ENCODE measurements around the gene NMRK2. TPM values are rescaled to one million over a fixed set of nuclear protein-coding genes. Genes with fewer than 3 reads are reported as not detected.

The NMRK2 gene
- total and polyA plus RNA-seq, 2 of the 13 experiments (the other 11 are each of a cell fraction or from before 2014, with no cell fraction given) = not detected

DNA sequence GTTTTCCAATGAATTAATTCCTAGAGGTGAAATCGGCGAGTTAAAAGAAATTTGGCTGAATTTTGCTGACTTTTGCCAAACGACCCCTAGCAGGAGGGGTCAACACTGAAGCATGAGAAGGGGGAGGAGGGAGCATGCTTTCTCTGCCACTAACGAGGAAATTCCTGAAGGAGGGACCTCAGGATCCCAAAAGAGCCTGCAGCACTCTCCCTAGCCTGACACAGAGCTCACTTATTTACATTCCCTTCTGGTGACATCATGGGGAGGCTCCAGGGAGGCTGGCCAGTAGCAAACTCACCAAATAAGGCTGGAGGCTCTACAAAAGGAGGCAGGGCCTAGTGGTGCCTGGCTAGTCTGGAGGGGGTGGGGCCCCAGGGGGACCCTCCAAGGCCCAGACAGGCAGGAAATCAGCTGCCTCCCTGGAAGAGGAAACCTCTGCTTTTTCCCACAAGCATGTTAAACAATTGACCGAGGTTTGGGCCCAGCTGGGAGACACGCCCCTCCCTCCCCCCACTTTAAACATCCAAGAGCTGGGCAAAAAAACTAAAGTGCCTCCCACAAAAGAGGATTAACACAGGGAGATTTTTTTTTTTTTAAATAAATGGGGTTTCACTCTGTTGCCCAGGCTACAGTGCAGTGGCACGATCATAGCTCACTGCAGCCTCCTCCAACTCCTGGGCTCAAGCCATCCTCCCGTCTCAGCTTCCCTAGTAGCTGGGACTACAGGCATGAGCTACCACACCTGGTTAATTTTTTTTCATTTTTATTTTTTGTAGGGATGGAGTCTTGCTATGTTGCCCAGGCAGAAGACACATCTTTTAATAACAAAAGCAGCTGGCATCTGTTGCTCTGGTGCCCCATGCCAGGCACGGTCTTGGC is 35.9 kb downstream of the NMRK2 start (continued):
- TF ChIP-seq, protein P1, sequence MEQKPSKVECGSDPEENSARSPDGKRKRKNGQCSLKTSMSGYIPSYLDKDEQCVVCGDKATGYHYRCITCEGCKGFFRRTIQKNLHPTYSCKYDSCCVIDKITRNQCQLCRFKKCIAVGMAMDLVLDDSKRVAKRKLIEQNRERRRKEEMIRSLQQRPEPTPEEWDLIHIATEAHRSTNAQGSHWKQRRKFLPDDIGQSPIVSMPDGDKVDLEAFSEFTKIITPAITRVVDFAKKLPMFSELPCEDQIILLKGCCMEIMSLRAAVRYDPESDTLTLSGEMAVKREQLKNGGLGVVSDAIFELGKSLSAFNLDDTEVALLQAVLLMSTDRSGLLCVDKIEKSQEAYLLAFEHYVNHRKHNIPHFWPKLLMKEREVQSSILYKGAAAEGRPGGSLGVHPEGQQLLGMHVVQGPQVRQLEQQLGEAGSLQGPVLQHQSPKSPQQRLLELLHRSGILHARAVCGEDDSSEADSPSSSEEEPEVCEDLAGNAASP (CRISPR knock-in tag; IDR thresholded peaks at IDR 0.05; ENCODE audit: borderline replicate concordance) = 0 out of 2 replicates have a peak, but pooled peaks have one; percentile 14
- TF ChIP-seq EP300 (IDR thresholded peaks at IDR 0.05; ENCODE audit: low read depth in 2 of 2, low read length in 2 of 2) (no peak), EP300 (CRISPR knock-in tag; IDR thresholded peaks at IDR 0.05; ENCODE audit: borderline replicate concordance) (peak; percentile 59; the same call in 1 of the 2 replicates), PHB2 (IDR thresholded peaks at IDR 0.05; ENCODE audit: partially characterized antibody) (no peak), REL (CRISPR knock-in tag; conservative IDR thresholded peaks at IDR 0.05) (no peak), POLR2A (IDR thresholded peaks at IDR 0.05; ENCODE audit: insufficient read depth in 1 of 2, low read depth in 2 of 2, low read length in 2 of 2) (peak in 1 of 2 experiments; percentile 53; a peak in 2 of 4 replicates), ZFP36L2 (CRISPR knock-in tag; IDR thresholded peaks at IDR 0.05) (no peak), ZNF232 (CRISPR knock-in tag; IDR thresholded peaks at IDR 0.05; ENCODE audit: borderline replicate concordance) (no peak), ZNF746 (CRISPR knock-in tag; IDR thresholded peaks at IDR 0.05) (no peak), KAT8 (CRISPR knock-in tag; IDR thresholded peaks at IDR 0.05) (0 out of 2 replicates have a peak, but pooled peaks have one; percentile 31), SAP130 (CRISPR knock-in tag; IDR thresholded peaks at IDR 0.05; ENCODE audit: low read depth) (peak; percentile 87), ZNF333 (CRISPR knock-in tag; IDR thresholded peaks at IDR 0.05; ENCODE audit: borderline replicate concordance) (no peak), FOXA1 (IDR thresholded peaks at IDR 0.05) (no peak), FOXA1 (CRISPR knock-in tag; IDR thresholded peaks at IDR 0.05) (peak; percentile 96), ZBTB20 (CRISPR knock-in tag; IDR thresholded peaks at IDR 0.05; ENCODE audit: borderline replicate concordance, low read depth) (no peak), SOX5 (CRISPR knock-in tag; IDR thresholded peaks at IDR 0.05; ENCODE audit: borderline replicate concordance) (peak; percentile 29; the same call in 1 of the 2 replicates), HDAC1 (CRISPR knock-in tag; IDR thresholded peaks at IDR 0.05) (peak; percentile 53), HCFC1 (IDR thresholded peaks at IDR 0.05; ENCODE audit: low read depth, low read length) (no peak), PPARG (CRISPR knock-in tag; conservative IDR thresholded peaks at IDR 0.05) (0 out of 2 replicates have a peak, but pooled peaks have one; percentile 26), ZNF451 (CRISPR knock-in tag; IDR thresholded peaks at IDR 0.05) (0 out of 2 replicates have a peak, but pooled peaks have one; percentile 21)
- TF ChIP-seq, protein P2, sequence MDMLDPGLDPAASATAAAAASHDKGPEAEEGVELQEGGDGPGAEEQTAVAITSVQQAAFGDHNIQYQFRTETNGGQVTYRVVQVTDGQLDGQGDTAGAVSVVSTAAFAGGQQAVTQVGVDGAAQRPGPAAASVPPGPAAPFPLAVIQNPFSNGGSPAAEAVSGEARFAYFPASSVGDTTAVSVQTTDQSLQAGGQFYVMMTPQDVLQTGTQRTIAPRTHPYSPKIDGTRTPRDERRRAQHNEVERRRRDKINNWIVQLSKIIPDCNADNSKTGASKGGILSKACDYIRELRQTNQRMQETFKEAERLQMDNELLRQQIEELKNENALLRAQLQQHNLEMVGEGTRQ (IDR thresholded peaks at IDR 0.05; ENCODE audit: low read depth, low read length) = no peak
- TF ChIP-seq, protein P2 (CRISPR knock-in tag; IDR thresholded peaks at IDR 0.05; ENCODE audit: borderline replicate concordance) = peak; percentile 85; the same call in 1 of the 2 replicates
- TF ChIP-seq, protein P3, sequence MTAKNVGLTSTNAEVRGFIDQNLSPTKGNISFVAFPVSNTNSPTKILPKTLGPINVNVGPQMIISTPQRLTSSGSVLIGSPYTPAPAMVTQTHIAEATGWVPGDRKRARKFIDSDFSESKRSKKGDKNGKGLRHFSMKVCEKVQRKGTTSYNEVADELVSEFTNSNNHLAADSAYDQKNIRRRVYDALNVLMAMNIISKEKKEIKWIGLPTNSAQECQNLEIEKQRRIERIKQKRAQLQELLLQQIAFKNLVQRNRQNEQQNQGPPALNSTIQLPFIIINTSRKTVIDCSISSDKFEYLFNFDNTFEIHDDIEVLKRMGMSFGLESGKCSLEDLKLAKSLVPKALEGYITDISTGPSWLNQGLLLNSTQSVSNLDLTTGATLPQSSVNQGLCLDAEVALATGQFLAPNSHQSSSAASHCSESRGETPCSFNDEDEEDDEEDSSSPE (CRISPR knock-in tag; IDR thresholded peaks at IDR 0.05) = no peak
- TF ChIP-seq, protein P4, sequence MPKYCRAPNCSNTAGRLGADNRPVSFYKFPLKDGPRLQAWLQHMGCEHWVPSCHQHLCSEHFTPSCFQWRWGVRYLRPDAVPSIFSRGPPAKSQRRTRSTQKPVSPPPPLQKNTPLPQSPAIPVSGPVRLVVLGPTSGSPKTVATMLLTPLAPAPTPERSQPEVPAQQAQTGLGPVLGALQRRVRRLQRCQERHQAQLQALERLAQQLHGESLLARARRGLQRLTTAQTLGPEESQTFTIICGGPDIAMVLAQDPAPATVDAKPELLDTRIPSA (CRISPR knock-in tag; IDR thresholded peaks at IDR 0.05; ENCODE audit: borderline replicate concordance) = no peak
